Natural killer cell treated with Interleukin-12 subunit alpha and Interleukin-12 subunit beta and Interleukin-15 and Interleukin-18, amount 100 ng/mL, for 72 hours (primary cell): Measurements from ENCODE around the gene RACGAP1. TPM values are rescaled to one million over a fixed set of nuclear protein-coding genes. Genes with fewer than 3 reads are reported as not detected.

Source experiments
- ATAC-seq, 2 donors: fragments of 150-1000 bp; cut with Tn5 transposase in 1 of 2; sonication (Bioruptor Pico), chemical (Tn5 transposase) in 1 of 2; 2 replicates each; pipeline ENCODE4 v1.10.0; 2021
- DNase-seq: peaks from one replicate; pipeline ENCODE4 v3.0.0; 2022; ENCODE audit warnings: low spot score
- H3K27ac Mint-ChIP-seq, 2 donors: 1 replicate in 1 of 2; 2 replicates in 1 of 2; pipeline ENCODE4 v1.8.0; 2022; ENCODE audit warnings: mixed read lengths in 2 of 2, mild to moderate bottlenecking in 1 of 2, moderate library complexity in 1 of 2
- H3K27me3 Mint-ChIP-seq, 2 donors: 1 replicate in 1 of 2; 2 replicates in 1 of 2; pipeline ENCODE4 v1.8.0; 2022; ENCODE audit warnings: mixed read lengths in 2 of 2
- H3K36me3 Mint-ChIP-seq: one replicate; pipeline ENCODE4 v1.8.0; 2022; ENCODE audit warnings: mixed read lengths
- H3K4me1 Mint-ChIP-seq, 2 donors: 1 replicate in 1 of 2; 2 replicates in 1 of 2; pipeline ENCODE4 v1.8.0; 2022; ENCODE audit warnings: low read depth in 2 of 2, mixed read lengths in 2 of 2, mild to moderate bottlenecking in 1 of 2
- H3K4me3 Mint-ChIP-seq: one replicate; pipeline ENCODE4 v1.8.0; 2022; ENCODE audit warnings: mixed read lengths
- H3K9me3 Mint-ChIP-seq: 2 replicates; pipeline ENCODE4 v1.8.0; 2022; ENCODE audit warnings: mixed read lengths
- total RNA-seq, 2 donors: library from RNA; stranded (reverse); gene quantifications; one replicate each; pipeline ENCODE4 v1.2.3, GENCODE V29; 2022

RACGAP1 gene, protein sequence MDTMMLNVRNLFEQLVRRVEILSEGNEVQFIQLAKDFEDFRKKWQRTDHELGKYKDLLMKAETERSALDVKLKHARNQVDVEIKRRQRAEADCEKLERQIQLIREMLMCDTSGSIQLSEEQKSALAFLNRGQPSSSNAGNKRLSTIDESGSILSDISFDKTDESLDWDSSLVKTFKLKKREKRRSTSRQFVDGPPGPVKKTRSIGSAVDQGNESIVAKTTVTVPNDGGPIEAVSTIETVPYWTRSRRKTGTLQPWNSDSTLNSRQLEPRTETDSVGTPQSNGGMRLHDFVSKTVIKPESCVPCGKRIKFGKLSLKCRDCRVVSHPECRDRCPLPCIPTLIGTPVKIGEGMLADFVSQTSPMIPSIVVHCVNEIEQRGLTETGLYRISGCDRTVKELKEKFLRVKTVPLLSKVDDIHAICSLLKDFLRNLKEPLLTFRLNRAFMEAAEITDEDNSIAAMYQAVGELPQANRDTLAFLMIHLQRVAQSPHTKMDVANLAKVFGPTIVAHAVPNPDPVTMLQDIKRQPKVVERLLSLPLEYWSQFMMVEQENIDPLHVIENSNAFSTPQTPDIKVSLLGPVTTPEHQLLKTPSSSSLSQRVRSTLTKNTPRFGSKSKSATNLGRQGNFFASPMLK
- total RNA-seq, result 100 to 1,000 TPM in 1 of 2 donors, 10 to 100 TPM in 1; 72.2 to 107 TPM

DNA sequence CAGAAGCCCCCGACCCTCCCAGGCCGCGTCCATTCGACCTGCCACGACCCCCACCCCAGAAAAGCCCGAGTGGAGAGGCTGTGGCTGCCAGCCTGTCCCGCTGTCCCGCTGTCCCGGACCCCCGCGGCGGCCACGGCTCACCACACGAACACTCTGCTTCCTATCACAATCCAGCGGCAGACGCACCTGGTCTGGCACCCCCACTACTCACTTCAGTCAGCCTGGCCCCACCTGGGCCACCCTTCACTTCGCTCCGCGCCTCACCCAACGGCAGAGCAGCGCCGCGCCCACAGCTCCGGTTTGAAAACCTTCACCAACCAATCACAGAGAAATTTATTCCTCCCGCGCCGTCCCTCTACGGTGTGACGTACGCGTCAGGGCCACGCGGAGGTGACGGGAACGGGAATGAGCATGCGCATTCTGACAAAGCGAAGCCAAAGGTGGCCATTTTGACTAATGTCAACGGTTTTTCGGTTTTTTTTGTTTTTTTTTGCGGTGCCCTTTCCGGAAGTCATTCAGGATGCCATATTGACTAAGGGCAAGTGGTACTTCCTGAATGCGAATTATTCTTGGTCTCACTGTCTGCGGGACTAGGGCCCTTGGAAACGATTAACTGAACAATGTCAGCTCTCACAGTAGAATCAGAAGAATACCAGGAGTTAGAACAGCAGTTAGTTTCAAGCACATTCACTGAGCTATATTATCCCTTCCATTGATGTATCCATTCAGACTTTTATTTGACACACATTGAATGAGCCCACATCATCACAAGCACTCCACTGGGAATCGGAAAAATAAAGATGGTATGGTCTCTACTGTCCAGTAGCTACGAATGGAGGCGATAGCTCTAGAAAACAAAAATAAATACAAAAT lies at the start of gene RACGAP1:
RACGAP1 (minus strand) TSS at position 308 of the 873 bp plus-strand sequence. CDS start 8,779 bp downstream, outside the sequence.
- DNase-seq, result peak; percentile 97
- Mint-ChIP-seq H3K9me3 (peaks cover 3% of the 10 kb centered on the region), H3K27me3 (no peaks in the 10 kb centered on the region), H3K4me1 (peaks cover 11 to 22% of the 10 kb centered on the region in 2 donors), H3K27ac (peak within 1 kb of the TSS; percentile 88 to 95), H3K36me3 (peaks cover 17% of the 10 kb centered on the region), H3K4me3 (peak within 1 kb of the TSS; percentile 99)
- peak; percentile 99 for ATAC-seq

GRCh38 chr12:50073712-50074111 lies 48.4 kb upstream of the RACGAP1 start:
- no peak for DNase-seq
- H3K4me3 Mint-ChIP-seq, result no peak overlapping the region
- ATAC-seq, result no peak
- peaks cover 0 to 2% of the 10 kb centered on the region in 2 donors for H3K27me3 Mint-ChIP-seq
- H3K9me3 Mint-ChIP-seq, result no peaks in the 10 kb centered on the region
- peaks cover 7 to 8% of the 10 kb centered on the region in 2 donors for H3K4me1 Mint-ChIP-seq
- no peak overlapping the region for H3K27ac Mint-ChIP-seq
- H3K36me3 Mint-ChIP-seq, result no peaks in the 10 kb centered on the region

DNA sequence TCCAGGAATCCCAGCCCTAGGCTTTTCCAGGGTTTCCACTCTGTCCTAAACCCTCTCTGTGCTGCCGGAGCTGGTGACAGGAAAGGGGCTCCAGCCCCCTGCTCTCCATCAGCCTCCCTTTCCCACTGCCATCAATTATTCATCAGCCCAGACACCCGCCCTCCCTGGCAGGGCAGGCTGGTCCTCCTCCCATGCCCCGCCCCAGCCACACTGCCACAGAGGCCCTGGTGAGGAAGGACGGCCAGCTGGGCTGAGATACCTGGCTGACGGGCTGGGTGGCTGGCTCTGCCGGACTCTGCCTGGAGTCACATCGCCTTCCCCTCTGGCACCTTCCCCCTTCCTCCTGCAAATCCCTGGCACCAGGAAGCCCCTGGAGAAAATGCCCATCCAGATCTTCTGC lies 47.9 kb upstream of the RACGAP1 start:
- Mint-ChIP-seq H3K4me1 (peaks cover 7 to 8% of the 10 kb centered on the region in 2 donors), H3K4me3 (no peak overlapping the region), H3K36me3 (no peaks in the 10 kb centered on the region), H3K27me3 (no peaks in the 10 kb centered on the region), H3K9me3 (no peaks in the 10 kb centered on the region), H3K27ac (no peak overlapping the region)
- DNase-seq (no peak), ATAC-seq (no peak)

GRCh38 chr12:50072198-50072907 lies 47.1 kb upstream of the RACGAP1 start:
- Mint-ChIP-seq H3K9me3 (no peaks in the 10 kb centered on the region), H3K4me1 (peaks cover 7 to 8% of the 10 kb centered on the region in 2 donors), H3K4me3 (no peak overlapping the region), H3K27ac (no peak overlapping the region), H3K27me3 (no peaks in the 10 kb centered on the region), H3K36me3 (no peaks in the 10 kb centered on the region)
- no peak for DNase-seq
- no peak for ATAC-seq

- Mint-ChIP-seq H3K4me1 (peaks cover 7 to 8% of the 10 kb centered on the region in 2 donors), H3K36me3 (no peaks in the 10 kb centered on the region), H3K9me3 (no peaks in the 10 kb centered on the region), H3K4me3 (no peak overlapping the region), H3K27ac (no peak overlapping the region), H3K27me3 (no peaks in the 10 kb centered on the region)
- DNase-seq, result peak; percentile 73
- peak; percentile 46 to 61 for ATAC-seq
Observed at GRCh38 chr12:50070314-50071060, 45.2 kb upstream of the RACGAP1 start.

GRCh38 chr12:50069539-50069938 lies 44.2 kb upstream of the RACGAP1 start:
- DNase-seq, result no peak
- no peaks in the 10 kb centered on the region for H3K9me3 Mint-ChIP-seq
- H3K27ac Mint-ChIP-seq, result no peak overlapping the region
- no peaks in the 10 kb centered on the region for H3K36me3 Mint-ChIP-seq
- no peak overlapping the region for H3K4me3 Mint-ChIP-seq
- ATAC-seq, result no peak
- peaks cover 6 to 7% of the 10 kb centered on the region in 2 donors for H3K4me1 Mint-ChIP-seq
- H3K27me3 Mint-ChIP-seq, result peaks cover 0 to under 1% of the 10 kb centered on the region in 2 donors

DNA sequence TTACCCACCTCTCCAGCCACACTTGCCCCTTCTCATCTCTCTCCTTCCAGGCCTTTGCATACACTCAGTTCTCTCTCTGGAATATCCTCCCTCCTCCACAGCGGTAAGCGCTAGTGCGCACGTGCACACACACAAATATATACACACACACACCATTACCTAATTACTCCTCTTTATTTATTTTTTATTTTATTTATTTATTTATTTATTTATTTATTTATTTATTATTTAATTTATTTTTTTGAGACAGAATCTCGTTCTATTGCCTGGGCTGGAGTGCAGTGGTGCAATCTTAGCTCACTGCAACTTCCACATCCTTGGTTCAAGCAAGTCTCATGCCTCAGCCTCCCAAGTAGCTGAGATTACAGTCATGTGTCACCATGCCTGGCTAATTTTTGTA lies 43.8 kb upstream of the RACGAP1 start:
- Mint-ChIP-seq H3K4me3 (no peak overlapping the region), H3K27me3 (peaks cover 0 to 2% of the 10 kb centered on the region in 2 donors), H3K9me3 (no peaks in the 10 kb centered on the region), H3K27ac (no peak overlapping the region), H3K4me1 (peaks cover 6 to 7% of the 10 kb centered on the region in 2 donors), H3K36me3 (no peaks in the 10 kb centered on the region)
- ATAC-seq (no peak), DNase-seq (no peak)

- H3K9me3 Mint-ChIP-seq, result no peaks in the 10 kb centered on the region
- H3K4me3 Mint-ChIP-seq, result no peak overlapping the region
- DNase-seq (no peak), ATAC-seq (no peak)
- no peaks in the 10 kb centered on the region for H3K36me3 Mint-ChIP-seq
- peaks cover 10 to 11% of the 10 kb centered on the region in 2 donors for H3K27me3 Mint-ChIP-seq
- H3K4me1 Mint-ChIP-seq, result peaks cover 6 to 7% of the 10 kb centered on the region in 2 donors
- H3K27ac Mint-ChIP-seq, result no peak overlapping the region
Observed at GRCh38 chr12:50066402-50066801, 41.1 kb upstream of the RACGAP1 start.

DNA sequence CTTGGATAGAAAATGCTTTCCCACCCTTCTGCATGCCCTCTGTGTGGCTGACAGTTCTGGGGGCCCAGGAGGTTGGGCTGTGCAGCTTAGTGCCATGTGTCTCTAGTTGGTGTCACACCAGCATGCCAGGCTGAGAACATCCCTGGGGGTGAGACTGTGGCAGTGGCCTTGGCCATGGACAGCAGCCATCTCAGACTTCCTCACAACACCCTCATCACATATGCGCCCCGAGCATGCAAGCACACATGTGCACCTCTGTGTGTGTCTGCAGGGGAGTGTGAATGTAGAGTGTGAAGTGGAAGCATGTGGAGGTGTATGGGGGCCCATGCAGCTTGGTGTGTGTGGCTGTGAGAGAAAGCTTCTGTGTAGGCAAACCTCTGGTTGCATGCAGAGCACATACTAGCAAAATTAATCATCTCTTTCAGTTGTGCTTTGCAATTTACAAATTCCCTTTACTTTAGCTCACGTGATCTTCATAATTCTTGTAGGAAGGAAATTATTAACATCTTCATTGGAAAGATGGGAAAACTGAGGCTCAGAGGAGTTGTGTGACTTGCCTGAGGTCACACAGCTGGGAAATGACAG lies 40.5 kb upstream of the RACGAP1 start:
- ATAC-seq (no peak), DNase-seq (no peak)
- Mint-ChIP-seq H3K27ac (no peak overlapping the region), H3K4me3 (no peak overlapping the region), H3K9me3 (no peaks in the 10 kb centered on the region), H3K36me3 (no peaks in the 10 kb centered on the region), H3K4me1 (peaks cover 6 to 7% of the 10 kb centered on the region in 2 donors), H3K27me3 (peaks cover 16 to 17% of the 10 kb centered on the region in 2 donors)

- ATAC-seq (no peak), DNase-seq (no peak)
- H3K9me3 Mint-ChIP-seq, result no peaks in the 10 kb centered on the region
- peaks cover 17 to 31% of the 10 kb centered on the region in 2 donors for H3K27me3 Mint-ChIP-seq
- H3K4me1 Mint-ChIP-seq, result peaks cover 6 to 7% of the 10 kb centered on the region in 2 donors
- H3K36me3 Mint-ChIP-seq, result no peaks in the 10 kb centered on the region
- H3K4me3 Mint-ChIP-seq, result no peak overlapping the region
- H3K27ac Mint-ChIP-seq, result no peak overlapping the region
Observed at GRCh38 chr12:50062728-50063460, 37.6 kb upstream of the RACGAP1 start.

DNA sequence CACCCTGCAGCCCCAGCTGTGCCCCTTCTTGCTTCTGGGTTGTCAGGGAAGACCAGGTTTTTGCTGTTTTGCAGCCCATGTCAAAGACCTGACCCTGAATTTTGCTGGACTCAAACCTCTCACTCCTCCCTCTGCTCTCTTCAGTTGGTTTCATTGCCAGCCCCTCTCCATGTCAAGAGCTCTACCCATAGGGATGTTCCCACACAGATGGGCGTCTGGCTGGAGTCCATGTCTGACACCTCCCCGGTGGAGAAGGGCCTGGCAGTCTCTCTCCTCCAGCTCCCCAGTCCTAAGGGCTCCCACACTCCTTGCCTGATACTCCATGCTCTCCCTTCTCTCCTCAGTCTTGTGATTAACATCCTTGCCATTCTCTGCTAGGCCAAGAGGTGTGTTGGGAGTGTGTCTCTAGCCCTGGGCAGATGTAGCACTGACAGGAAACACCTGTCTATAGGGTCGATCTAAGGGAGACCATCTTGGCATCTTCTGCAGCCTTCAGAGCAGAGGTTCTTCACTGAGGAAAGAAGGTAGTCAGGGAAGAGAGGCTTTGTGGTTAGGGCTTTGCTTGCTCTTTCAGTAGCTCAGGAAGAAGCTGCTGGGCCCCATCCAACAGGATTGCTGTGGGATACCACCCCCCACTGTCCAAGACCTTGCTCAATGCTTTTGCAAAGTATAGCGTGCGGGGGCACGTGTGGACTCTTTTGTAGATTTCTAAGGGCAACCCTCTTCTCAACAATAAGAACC lies 36.8 kb upstream of the RACGAP1 start:
- no peak overlapping the region for H3K27ac Mint-ChIP-seq
- peaks cover 19 to 32% of the 10 kb centered on the region in 2 donors for H3K27me3 Mint-ChIP-seq
- peaks cover 8% of the 10 kb centered on the region in 2 donors for H3K4me1 Mint-ChIP-seq
- no peak overlapping the region for H3K4me3 Mint-ChIP-seq
- DNase-seq (no peak), ATAC-seq (no peak)
- no peaks in the 10 kb centered on the region for H3K36me3 Mint-ChIP-seq
- H3K9me3 Mint-ChIP-seq, result no peaks in the 10 kb centered on the region
